Transverse colon (tissue), 4 donors: ENCODE data around the gene SCARB2. TPM values are rescaled to one million over a fixed set of nuclear protein-coding genes. Genes with fewer than 3 reads are reported as not detected.

ENCODE experiments used
- DNase-seq: peaks from one replicate; pipeline ENCODE4 v3.0.0-alpha.2; 2019
- H3K27ac ChIP-seq, 4 donors: fragments of 200-600 bp; sonication (generic); 2 replicates each; pipeline ENCODE4 v1.5.1; 2016 to 2018; ENCODE audit warnings: inconsistent platforms in 4 of 4
- H3K27me3 ChIP-seq: fragments of 200-600 bp; sonication (generic); 2 replicates; pipeline ENCODE4 v1.5.1; 2017; ENCODE audit warnings: inconsistent platforms
- H3K36me3 ChIP-seq, 4 donors: fragments of 200-600 bp; sonication (generic); 2 replicates each; pipeline ENCODE4 v1.5.1; 2017 to 2019; ENCODE audit warnings: inconsistent platforms in 4 of 4
- H3K4me1 ChIP-seq, 4 donors: fragments of 200-600 bp; sonication (generic); 2 replicates each; pipeline ENCODE4 v1.5.1; 2017 to 2020; ENCODE audit warnings: inconsistent platforms in 4 of 4
- H3K4me3 ChIP-seq, 4 donors: fragments of 200-600 bp; sonication (generic); 1 replicate in 1 of 4; 2 replicates in 3 of 4; pipeline versions ENCODE4 v1.5.1 to v1.6.1; 2017 to 2019; ENCODE audit warnings: inconsistent platforms in 4 of 4
- H3K9me3 ChIP-seq, 2 donors: fragments of 200-600 bp; sonication (generic); 2 replicates each; pipeline ENCODE4 v1.5.1; 2017 to 2019; ENCODE audit warnings: inconsistent platforms in 2 of 2
- CTCF ChIP-seq, 5 experiments: fragments of 200-600 bp in 3 of 5; fragments of 450-650 bp in 2 of 5; sonication (generic) in 3 of 5; IDR thresholded peaks; 1 replicate in 2 of 5; 2 replicates in 3 of 5; pipeline ENCODE4 v1.5.1; 2016 to 2017; ENCODE audit warnings: antibody characterized with exemption in 5 of 5, inconsistent platforms in 3 of 5, mild to moderate bottlenecking in 2 of 5, moderate library complexity in 1 of 5
- EP300 ChIP-seq: sonication (generic); formaldehyde crosslinking; IDR thresholded peaks from one replicate; pipeline ENCODE4 v1.6.1; 2017; ENCODE audit warnings: antibody characterized with exemption, low read depth
- POLR2A ChIP-seq: fragments of 450-650 bp; IDR thresholded peaks from one replicate; pipeline ENCODE4 v1.6.1; 2016; ENCODE audit warnings: antibody characterized with exemption, mild to moderate bottlenecking, moderate library complexity
- POLR2AphosphoS5 ChIP-seq, 3 donors: sonication (generic); formaldehyde crosslinking; IDR thresholded peaks; one replicate each; pipeline ENCODE4 v1.6.1; 2016; ENCODE audit warnings: antibody characterized with exemption in 3 of 3
- WGBS, 2 donors: methylation state at CpG; one replicate each; pipeline ENCODE4 v1.1.5; 2018; ENCODE audit warnings: low coverage in 1 of 2; 5-methylcytosine and 5-hydroxymethylcytosine counted together
- in situ Hi-C, 4 donors: fragments of 200-750 bp; cut with MboI; loops; one replicate each; pipeline versions ENCODE4 v1.15.0 to v1.15.1; 2017; ENCODE audit warnings: low sequenced_read_pairs in 3 of 4, low pct_ligation_motif_present in 1 of 4, low pct_unique_long_range_greater_than_20kb in 1 of 4
- intact Hi-C: fragments of 100-400 bp; cut with DNase I; formaldehyde crosslinking; loops from one replicate; pipeline ENCODE4 v1.15.1; 2023; ENCODE audit warnings: low total_unique reads
- total RNA-seq, 4 donors: library from RNA; depleted of rRNA; stranded (reverse); fragments of >200 nt; gene quantifications; one replicate each; pipeline ENCODE4 v1.1.0, GENCODE V29; 2016

SCARB2 gene
- total RNA-seq, 4 donors from 2014 or later: 139 to 210 (median 194) TPM

GRCh38 chr4:76127754-76128153 lies 85.9 kb downstream of the SCARB2 start:
- no peak for TF ChIP-seq POLR2A
- no peak for TF ChIP-seq POLR2AphosphoS5 (IDR thresholded peaks at IDR 0.05)
- no peak for TF ChIP-seq CTCF (IDR thresholded peaks at IDR 0.05)
- no peak for TF ChIP-seq EP300
- H3K27ac ChIP-seq: no peak overlapping the region
- in situ Hi-C loops: no loop called here
- intact Hi-C loops: no loop called here
- 65 to 83% methylated on average over 3 of the region's 3 CpGs for WGBS, 2 donors
- H3K4me3 ChIP-seq: no peak overlapping the region
- H3K27me3 ChIP-seq: no peaks in the 10 kb centered on the region
- H3K36me3 ChIP-seq: peaks cover 0 to 39% (median 14%) of the 10 kb centered on the region in 4 donors
- no peaks in the 10 kb centered on the region for H3K9me3 ChIP-seq
- DNase-seq: no peak
- no peaks in the 10 kb centered on the region for H3K4me1 ChIP-seq

- in situ Hi-C loops: no loop called here
- no peaks in the 10 kb centered on the region for H3K27me3 ChIP-seq
- intact Hi-C loops: no loop called here
- no peak for TF ChIP-seq POLR2A
- no peak for TF ChIP-seq POLR2AphosphoS5 (IDR thresholded peaks at IDR 0.05)
- no peak for TF ChIP-seq CTCF (IDR thresholded peaks at IDR 0.05)
- no peak for TF ChIP-seq EP300
- H3K9me3 ChIP-seq: no peaks in the 10 kb centered on the region
- no peaks in the 10 kb centered on the region for H3K4me1 ChIP-seq
- no peak for DNase-seq
- no peak overlapping the region for H3K27ac ChIP-seq
- peaks cover 0 to 39% (median 14%) of the 10 kb centered on the region in 4 donors for H3K36me3 ChIP-seq
- no peak overlapping the region for H3K4me3 ChIP-seq
These were observed 87.8 kb downstream of the SCARB2 start for GRCh38 chr4:76125816-76126215.

- no peaks in the 10 kb centered on the region for H3K9me3 ChIP-seq
- H3K4me1 ChIP-seq: no peaks in the 10 kb centered on the region
- H3K27ac ChIP-seq: no peak overlapping the region
- intact Hi-C loops: no loop called here
- 95% methylated on average over 3 to 4 of the region's 4 CpGs for WGBS, 2 donors
- H3K36me3 ChIP-seq: peaks cover 2 to 71% (median 32%) of the 10 kb centered on the region in 4 donors
- no peak overlapping the region for H3K4me3 ChIP-seq
- DNase-seq: no peak
- in situ Hi-C loops: no loop called here
- TF ChIP-seq EP300 (no peak), CTCF (IDR thresholded peaks at IDR 0.05) (no peak), POLR2AphosphoS5 (IDR thresholded peaks at IDR 0.05) (no peak), POLR2A (no peak)
- H3K27me3 ChIP-seq: no peaks in the 10 kb centered on the region
These were observed 93.4 kb downstream of the SCARB2 start for GRCh38 chr4:76120199-76120598.

- TF ChIP-seq CTCF (IDR thresholded peaks at IDR 0.05): no peak
- no peak for TF ChIP-seq POLR2AphosphoS5 (IDR thresholded peaks at IDR 0.05)
- no peak for TF ChIP-seq EP300
- no peak for TF ChIP-seq POLR2A
- H3K36me3 ChIP-seq: peaks cover 2 to 68% (median 31%) of the 10 kb centered on the region in 4 donors
- no peaks in the 10 kb centered on the region for H3K27me3 ChIP-seq
- no peaks in the 10 kb centered on the region for H3K4me1 ChIP-seq
- no peaks in the 10 kb centered on the region for H3K9me3 ChIP-seq
- H3K4me3 ChIP-seq: no peak overlapping the region
- 85 to 95% methylated on average over 5 of the region's 5 CpGs for WGBS, 2 donors
- intact Hi-C loops: no loop called here
- in situ Hi-C loops: no loop called here
- H3K27ac ChIP-seq: no peak overlapping the region
- no peak for DNase-seq
These were observed 96.1 kb downstream of the SCARB2 start for GRCh38 chr4:76117536-76117935.
